Neural cell (in vitro differentiated cells): ENCODE measurements around the gene EOMES. TPM values are rescaled to one million over a fixed set of nuclear protein-coding genes. Genes with fewer than 3 reads are reported as not detected.
"Not testable (repeated sequence)": the region's sequence is repeated elsewhere in the genome, so short reads cannot be mapped to it uniquely, and the experiment has no call there.

Experiments
- H2AFZ ChIP-seq: fragments of 200-600, 300-800 bp; sonication (generic), shearing (Covaris generic); 2 replicates; pipeline ENCODE4 v1.6.0; 2014; ENCODE audit warnings: low read depth, mild to moderate bottlenecking, antibody characterized with exemption, low read length, moderate library complexity
- H3F3A ChIP-seq: fragments of 200-600 bp; shearing (Covaris generic); 2 replicates; pipeline ENCODE4 v1.6.1; 2016; ENCODE audit warnings: mild to moderate bottlenecking, moderate library complexity, mixed read lengths, antibody characterized with exemption, low read length; ENCODE audit not compliant: insufficient read depth, poor library complexity, severe bottlenecking
- H3K27ac ChIP-seq: fragments of 200-600, 300-800 bp; sonication (generic), shearing (Covaris generic); 2 replicates; pipeline ENCODE4 v1.5.1; 2014; ENCODE audit warnings: mild to moderate bottlenecking, low read length, moderate library complexity
- H3K27me3 ChIP-seq: fragments of 300-800, 200-600 bp; sonication (generic), shearing (Covaris generic); 2 replicates; pipeline ENCODE4 v1.6.0; 2014; ENCODE audit warnings: mild to moderate bottlenecking, low read depth, low read length, moderate library complexity; ENCODE audit not compliant: insufficient read depth
- H3K36me3 ChIP-seq: fragments of 300-800, 200-600 bp; sonication (generic), shearing (Covaris generic); 2 replicates; pipeline ENCODE4 v1.5.1; 2014; ENCODE audit warnings: mild to moderate bottlenecking, antibody characterized with exemption, low read length, moderate library complexity; ENCODE audit not compliant: insufficient read depth
- H3K4me2 ChIP-seq: fragments of 300-800, 200-600 bp; sonication (generic), shearing (Covaris generic); 2 replicates; pipeline ENCODE4 v1.6.0; 2014; ENCODE audit warnings: mild to moderate bottlenecking, low read length
- H3K4me3 ChIP-seq: fragments of 300-800, 200-600 bp; sonication (generic), shearing (Covaris generic); 2 replicates; pipeline ENCODE4 v1.5.1; 2014; ENCODE audit warnings: mild to moderate bottlenecking, low read length, moderate library complexity
- H3K79me2 ChIP-seq: fragments of 200-600 bp; shearing (Covaris generic); replicated peaks from 2 replicates; pipeline ENCODE4 v1.6.0; 2014; ENCODE audit warnings: mild to moderate bottlenecking, low read length, moderate library complexity; ENCODE audit not compliant: insufficient read depth
- H3K9ac ChIP-seq: fragments of 300-800, 200-600 bp; sonication (generic), shearing (Covaris generic); 2 replicates; pipeline ENCODE4 v1.6.1; 2016; ENCODE audit warnings: mild to moderate bottlenecking, low read length, mixed read lengths
- H3K9me2 ChIP-seq: fragments of 200-600 bp; shearing (Covaris generic); 2 replicates; pipeline ENCODE4 v1.6.1; 2016; ENCODE audit warnings: mild to moderate bottlenecking, low read length, mixed read lengths; ENCODE audit not compliant: insufficient read depth
- H3K9me3 ChIP-seq: fragments of 200-600, 300-800 bp; sonication (generic), shearing (Covaris generic); 2 replicates; pipeline ENCODE4 v1.6.1; 2016; ENCODE audit warnings: mild to moderate bottlenecking, mixed run types, low read length, moderate library complexity, mixed read lengths
- H4K20me1 ChIP-seq: fragments of 200-600 bp; shearing (Covaris generic); 2 replicates; pipeline ENCODE4 v1.6.1; 2016; ENCODE audit warnings: mild to moderate bottlenecking, mixed run types; ENCODE audit not compliant: insufficient read depth
- CTCF ChIP-seq: fragments of 450-650 bp; IDR thresholded peaks from 2 replicates; pipeline ENCODE4 v1.5.1; 2014; ENCODE audit warnings: antibody characterized with exemption, mild to moderate bottlenecking, moderate library complexity; ENCODE audit not compliant: poor library complexity, severe bottlenecking
- EP300 ChIP-seq: fragments of 450-650 bp; conservative IDR thresholded peaks from 2 replicates; pipeline ENCODE4 v1.6.1; 2014; ENCODE audit warnings: antibody characterized with exemption, mild to moderate bottlenecking, moderate library complexity; ENCODE audit not compliant: poor library complexity, severe bottlenecking
- EZH2 ChIP-seq: fragments of 200-600, 300-800 bp; shearing (Covaris generic), sonication (generic); IDR thresholded peaks from 2 replicates; pipeline ENCODE4 v1.6.1; 2014; ENCODE audit warnings: antibody characterized with exemption, low read length, borderline replicate concordance, mild to moderate bottlenecking; ENCODE audit not compliant: insufficient read depth, poor library complexity, severe bottlenecking
- MXI1 ChIP-seq: fragments of 450-650 bp; conservative IDR thresholded peaks from 2 replicates; pipeline ENCODE4 v1.6.1; 2014; ENCODE audit warnings: antibody characterized with exemption, mild to moderate bottlenecking; ENCODE audit not compliant: poor library complexity, severe bottlenecking
- POLR2AphosphoS5 ChIP-seq: IDR thresholded peaks from 2 replicates; pipeline ENCODE4 v1.6.1; 2012
- RAD21 ChIP-seq: fragments of 450-650 bp; conservative IDR thresholded peaks from 2 replicates; pipeline ENCODE4 v1.6.1; 2014; ENCODE audit warnings: antibody characterized with exemption, mild to moderate bottlenecking, moderate library complexity
- SMC3 ChIP-seq: fragments of 450-650 bp; conservative IDR thresholded peaks from 2 replicates; pipeline ENCODE4 v1.6.1; 2014; ENCODE audit warnings: antibody characterized with exemption, mild to moderate bottlenecking, moderate library complexity; ENCODE audit not compliant: poor library complexity
- TAF1 ChIP-seq: IDR thresholded peaks from 2 replicates; pipeline ENCODE4 v1.6.1; 2012; ENCODE audit warnings: low read depth
- polyA minus RNA-seq: library from RNA; depleted of rRNA, polyadenylated mRNA; stranded (reverse); fragments of >200 nt; gene quantifications from 2 replicates; pipeline ENCODE4 v1.2.3, GENCODE V29; 2014
- polyA plus RNA-seq: library from polyadenylated mRNA; depleted of rRNA; stranded (reverse); fragments of >200 nt; gene quantifications from 2 replicates; pipeline ENCODE4 v1.2.3, GENCODE V29; 2014
- TF ChIP-seq, protein P1 (sequence below): IDR thresholded peaks from 2 replicates; pipeline ENCODE4 v1.6.1; 2012; ENCODE audit warnings: borderline replicate concordance

EOMES gene
- polyA plus RNA-seq = 0.24 TPM in 1 of 2 replicates, not detected in the other
- 0.24 TPM in 1 of 2 replicates, not detected in the other for polyA minus RNA-seq

DNA sequence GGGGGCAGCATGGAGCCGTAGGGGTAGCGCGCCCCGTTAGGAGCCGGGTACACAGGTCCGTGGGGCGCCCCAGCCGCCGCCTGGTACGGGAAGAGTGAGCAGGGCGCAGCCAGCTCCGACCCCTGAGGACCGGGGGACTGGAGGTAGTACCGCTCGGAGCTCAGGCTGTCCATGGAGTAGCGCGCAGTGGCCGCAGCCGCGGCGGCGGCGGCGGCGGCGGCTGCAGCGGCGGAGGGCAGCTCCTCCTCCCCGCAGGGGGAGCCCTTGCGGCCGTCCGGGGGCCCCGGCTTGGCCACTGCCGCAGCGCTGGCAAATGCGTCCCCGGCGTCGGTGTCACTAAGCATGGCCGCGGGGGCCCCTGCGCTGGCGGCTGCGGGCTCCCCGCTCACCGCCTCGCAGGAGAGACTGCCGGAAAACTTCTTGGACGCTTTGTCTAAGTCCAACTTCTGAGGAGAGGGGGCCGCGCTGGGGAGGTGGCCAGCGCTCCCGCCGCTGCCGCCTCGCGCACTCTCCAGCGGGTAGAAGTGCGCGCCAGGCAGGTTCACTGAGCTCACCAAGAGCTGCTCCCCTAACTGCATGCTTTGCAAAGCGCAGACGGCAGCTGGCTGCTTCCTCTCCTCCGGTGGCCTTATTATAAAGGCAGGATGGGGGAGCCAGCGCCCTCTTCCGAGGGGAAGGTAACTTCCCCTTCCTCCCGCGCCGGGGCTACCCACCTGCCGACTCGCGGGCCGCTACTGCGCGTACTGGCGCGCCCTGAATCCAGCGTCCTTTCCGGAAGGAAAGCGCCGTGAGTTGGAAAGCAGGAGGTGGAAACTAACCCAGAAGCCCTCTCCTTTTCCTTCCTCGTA, at the start of gene EOMES:
Gene EOMES (minus strand): TSS at position 607 of the 848 bp plus-strand sequence. CDS start 29 bp downstream, at position 578.
- Histone ChIP-seq H3K9me2 (no peaks in the 10 kb centered on the region), H3K9ac (no peak within 1 kb of the TSS), H3F3A (no peaks in the 10 kb centered on the region), H3K9me3 (no peaks in the 10 kb centered on the region), H3K79me2 (no peaks in the 10 kb centered on the region), H3K4me2 (peak within 1 kb of the TSS; percentile 4), H3K27me3 (peaks cover 100% of the 10 kb centered on the region), H3K27ac (no peak within 1 kb of the TSS), H2AFZ (no peak within 1 kb of the TSS), H3K36me3 (no peaks in the 10 kb centered on the region), H4K20me1 (no peaks in the 10 kb centered on the region), H3K4me3 (peak within 1 kb of the TSS; percentile 64)
- TF ChIP-seq RAD21 (peak; percentile 22), CTCF (peak; percentile 40), EZH2 (peak; percentile 79)
- TF ChIP-seq, protein P1, sequence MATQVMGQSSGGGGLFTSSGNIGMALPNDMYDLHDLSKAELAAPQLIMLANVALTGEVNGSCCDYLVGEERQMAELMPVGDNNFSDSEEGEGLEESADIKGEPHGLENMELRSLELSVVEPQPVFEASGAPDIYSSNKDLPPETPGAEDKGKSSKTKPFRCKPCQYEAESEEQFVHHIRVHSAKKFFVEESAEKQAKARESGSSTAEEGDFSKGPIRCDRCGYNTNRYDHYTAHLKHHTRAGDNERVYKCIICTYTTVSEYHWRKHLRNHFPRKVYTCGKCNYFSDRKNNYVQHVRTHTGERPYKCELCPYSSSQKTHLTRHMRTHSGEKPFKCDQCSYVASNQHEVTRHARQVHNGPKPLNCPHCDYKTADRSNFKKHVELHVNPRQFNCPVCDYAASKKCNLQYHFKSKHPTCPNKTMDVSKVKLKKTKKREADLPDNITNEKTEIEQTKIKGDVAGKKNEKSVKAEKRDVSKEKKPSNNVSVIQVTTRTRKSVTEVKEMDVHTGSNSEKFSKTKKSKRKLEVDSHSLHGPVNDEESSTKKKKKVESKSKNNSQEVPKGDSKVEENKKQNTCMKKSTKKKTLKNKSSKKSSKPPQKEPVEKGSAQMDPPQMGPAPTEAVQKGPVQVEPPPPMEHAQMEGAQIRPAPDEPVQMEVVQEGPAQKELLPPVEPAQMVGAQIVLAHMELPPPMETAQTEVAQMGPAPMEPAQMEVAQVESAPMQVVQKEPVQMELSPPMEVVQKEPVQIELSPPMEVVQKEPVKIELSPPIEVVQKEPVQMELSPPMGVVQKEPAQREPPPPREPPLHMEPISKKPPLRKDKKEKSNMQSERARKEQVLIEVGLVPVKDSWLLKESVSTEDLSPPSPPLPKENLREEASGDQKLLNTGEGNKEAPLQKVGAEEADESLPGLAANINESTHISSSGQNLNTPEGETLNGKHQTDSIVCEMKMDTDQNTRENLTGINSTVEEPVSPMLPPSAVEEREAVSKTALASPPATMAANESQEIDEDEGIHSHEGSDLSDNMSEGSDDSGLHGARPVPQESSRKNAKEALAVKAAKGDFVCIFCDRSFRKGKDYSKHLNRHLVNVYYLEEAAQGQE = no peak

DNA sequence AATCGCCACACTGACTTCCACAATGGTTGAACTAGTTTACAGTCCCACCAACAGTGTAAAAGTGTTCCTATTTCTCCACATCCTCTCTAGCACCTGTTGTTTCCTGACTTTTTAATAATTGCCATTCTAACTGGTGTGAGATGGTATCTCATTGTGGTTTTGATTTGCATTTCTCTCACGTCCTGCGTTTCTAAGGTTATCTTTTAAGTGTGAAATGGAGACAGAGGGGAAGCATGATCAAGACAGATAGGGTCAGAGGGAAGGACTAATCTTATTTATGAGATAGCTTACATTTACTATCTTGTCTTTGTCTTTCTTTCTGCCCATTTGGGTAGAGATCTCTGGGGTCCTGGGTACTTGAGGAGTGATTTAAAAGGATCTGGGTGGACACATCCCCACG, 48.3 kb upstream of the EOMES start:
- not testable (repeated sequence) for H3K36me3 ChIP-seq, H3K4me2 ChIP-seq, H3K9ac ChIP-seq, H4K20me1 ChIP-seq, H3K27me3 ChIP-seq, H3F3A ChIP-seq, H3K4me3 ChIP-seq, H3K9me2 ChIP-seq, H2AFZ ChIP-seq, H3K27ac ChIP-seq, H3K9me3 ChIP-seq, H3K79me2 ChIP-seq

GRCh38 chr3:27767000-27767399, 44.9 kb upstream of the EOMES start:
- Histone ChIP-seq H4K20me1 (no peaks in the 10 kb centered on the region), H3K4me3 (no peak overlapping the region), H3K9me2 (no peaks in the 10 kb centered on the region), H3F3A (no peaks in the 10 kb centered on the region), H3K27ac (no peak overlapping the region), H3K79me2 (no peaks in the 10 kb centered on the region), H3K9ac (no peak overlapping the region), H3K9me3 (no peaks in the 10 kb centered on the region), H2AFZ (no peak overlapping the region), H3K4me2 (no peak overlapping the region), H3K27me3 (no peaks in the 10 kb centered on the region), H3K36me3 (no peaks in the 10 kb centered on the region)
- TF ChIP-seq RAD21 (no peak), POLR2AphosphoS5 (no peak), CTCF (no peak), EP300 (no peak), EZH2 (no peak), SMC3 (no peak), MXI1 (no peak), TAF1 (no peak)
- TF ChIP-seq, protein P1 = no peak
